HG02798 (cell line): Measurements from ENCODE around the gene SPTB.

Experiments
- ATAC-seq: cut with Tn5 transposase; IDR thresholded peaks from one replicate; pipeline ENCODE4 v1.9.1; 2021; ENCODE audit warnings: mild to moderate bottlenecking; ENCODE audit not compliant: unreplicated experiment, poor library complexity

SPTB gene

DNA sequence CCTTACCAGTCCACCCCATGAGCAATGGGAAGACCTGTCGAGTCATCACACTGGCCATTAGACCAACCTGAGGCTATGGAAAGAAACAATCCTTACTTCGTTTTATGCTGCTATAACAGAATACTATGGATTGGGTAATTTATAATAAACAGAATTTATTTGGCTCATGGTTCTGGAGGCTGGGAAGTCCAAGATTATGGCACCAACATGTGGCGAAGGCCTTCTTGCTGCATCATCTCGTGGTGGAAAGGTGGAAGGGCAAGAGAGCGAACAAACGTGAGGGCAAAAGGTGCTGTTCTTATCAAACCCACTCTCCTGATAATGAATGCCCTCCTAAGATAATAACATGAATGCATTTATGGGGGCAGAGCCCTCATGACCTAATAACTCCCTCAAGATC is 9.6 kb upstream of the SPTB start:
- no peak for ATAC-seq

DNA sequence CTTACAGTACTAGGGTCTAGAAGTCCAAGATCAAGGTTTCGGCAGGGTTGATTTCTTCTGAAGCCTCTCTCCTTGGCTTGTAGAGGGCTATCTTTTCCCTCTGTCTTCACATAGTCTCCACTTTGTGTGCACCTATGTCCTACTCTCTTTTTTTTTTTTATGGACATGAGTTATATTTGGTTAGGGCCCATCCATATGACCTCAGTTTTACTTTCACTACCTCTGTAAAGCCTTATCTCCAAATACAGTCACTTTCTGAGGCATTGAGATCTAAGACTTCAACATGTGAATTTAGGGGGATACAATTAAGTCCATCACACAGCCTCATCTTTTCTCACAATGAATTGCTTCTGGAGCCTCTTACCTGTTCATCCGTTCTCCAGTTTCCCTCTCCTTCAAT is 5.9 kb upstream of the SPTB start:
- no peak for ATAC-seq

DNA sequence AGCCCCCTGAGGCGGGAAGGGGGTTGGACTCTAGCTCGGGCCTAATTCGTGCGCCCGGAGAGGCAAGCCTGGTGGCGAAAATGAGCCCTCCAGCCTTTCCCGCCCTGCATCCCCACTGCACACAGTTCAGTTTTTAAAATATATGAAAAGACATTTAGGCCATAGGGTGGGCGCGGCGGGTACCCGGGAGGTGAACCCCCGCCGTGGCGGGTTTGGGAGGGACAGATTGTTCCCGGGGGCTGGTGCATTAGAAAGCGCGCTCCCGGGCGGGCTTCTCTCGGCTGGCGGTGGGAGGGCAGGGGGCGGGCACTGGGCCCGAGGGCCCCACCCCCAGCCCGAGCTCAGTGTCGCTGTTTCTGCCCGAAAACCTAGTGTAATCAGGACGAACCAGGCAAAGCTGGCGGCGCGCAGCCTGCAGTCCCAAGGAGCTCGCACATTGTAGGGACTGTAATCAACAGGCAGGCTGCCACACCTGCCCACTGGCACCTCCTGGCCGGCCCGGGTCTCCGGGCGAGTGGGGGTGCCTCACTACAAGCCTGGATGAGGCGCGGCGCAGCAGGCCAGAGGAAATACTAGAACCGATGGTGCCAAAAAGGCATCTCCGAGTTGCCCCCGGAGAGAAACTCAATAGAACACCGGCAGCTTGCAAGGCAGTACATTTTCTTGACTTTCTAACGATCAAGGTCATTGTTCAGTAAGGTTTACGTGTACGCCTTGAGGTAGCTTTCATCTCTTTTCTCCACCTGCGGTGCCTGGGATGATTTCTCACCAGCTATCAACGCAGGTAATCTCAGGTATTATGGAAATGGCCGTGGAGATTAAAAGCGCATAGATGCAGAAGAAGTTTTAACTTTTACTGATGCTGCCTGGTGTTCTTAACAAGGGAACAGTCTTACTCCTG is 764 bp upstream of the SPTB start:
- peak; percentile 55 for ATAC-seq

- ATAC-seq = no peak
Observed at GRCh38 chr14:64878837-64879634, 671 bp downstream of the SPTB start.

GRCh38 chr14:64877846-64878245 is 1.9 kb downstream of the SPTB start:
- ATAC-seq = no peak

- no peak for ATAC-seq
Observed at GRCh38 chr14:64875350-64875749, 4.4 kb downstream of the SPTB start.

DNA sequence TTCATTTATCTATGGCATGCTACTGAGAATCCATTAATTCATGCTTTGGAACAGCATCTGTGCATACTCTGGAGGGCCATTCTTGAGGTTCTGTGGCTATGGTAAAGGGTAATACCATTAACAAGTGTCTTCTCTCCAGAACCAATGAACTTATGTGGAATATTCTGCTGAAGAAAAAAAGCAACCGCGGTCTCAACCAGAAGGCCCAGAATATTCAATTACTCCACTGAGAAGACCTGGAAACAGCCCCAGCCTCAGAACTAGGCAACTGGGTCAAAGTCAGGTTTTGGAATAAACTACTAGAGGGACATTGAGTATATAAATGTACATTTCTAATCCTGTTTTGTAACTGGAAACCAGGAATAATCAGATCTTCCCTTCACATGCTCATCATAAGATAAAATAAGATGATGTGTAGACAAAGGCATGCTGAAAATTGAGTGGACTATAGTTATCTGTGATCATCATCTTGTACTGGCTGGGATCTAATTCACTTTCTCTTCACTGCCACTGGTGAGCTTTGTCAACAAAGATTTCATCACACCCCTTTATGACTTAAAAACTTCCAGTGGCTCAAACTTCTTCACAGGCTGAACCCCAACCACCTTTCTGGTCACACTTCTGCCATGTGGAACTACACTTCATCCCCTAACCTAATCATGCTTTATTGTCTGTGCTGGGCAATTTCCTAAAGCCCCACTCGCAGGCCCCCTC is 6.0 kb downstream of the SPTB start:
- no peak for ATAC-seq

- no peak for ATAC-seq
Observed at GRCh38 chr14:64871344-64871743, 8.4 kb downstream of the SPTB start.

DNA sequence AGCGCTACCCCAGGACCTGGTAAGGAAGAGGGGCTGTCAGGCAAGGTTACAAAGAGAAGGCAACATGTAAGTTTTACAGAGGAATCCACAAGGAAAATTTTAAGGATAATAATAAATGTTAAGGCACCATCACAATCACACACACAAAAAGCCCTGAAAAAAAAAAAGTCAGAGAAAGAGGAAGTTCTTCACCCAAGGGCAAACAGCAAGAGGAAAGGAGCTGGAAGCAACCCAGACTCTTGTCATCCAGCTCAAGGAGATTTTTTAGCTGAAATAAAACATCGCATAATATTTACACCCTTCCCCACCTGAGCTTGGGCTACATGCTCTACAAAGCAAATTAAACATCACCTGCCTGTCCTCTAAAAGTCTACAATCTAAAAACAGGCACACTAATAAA is 9.5 kb downstream of the SPTB start:
- no peak for ATAC-seq

- no peak for ATAC-seq
Observed at GRCh38 chr14:64868841-64869240, 10.9 kb downstream of the SPTB start.

DNA sequence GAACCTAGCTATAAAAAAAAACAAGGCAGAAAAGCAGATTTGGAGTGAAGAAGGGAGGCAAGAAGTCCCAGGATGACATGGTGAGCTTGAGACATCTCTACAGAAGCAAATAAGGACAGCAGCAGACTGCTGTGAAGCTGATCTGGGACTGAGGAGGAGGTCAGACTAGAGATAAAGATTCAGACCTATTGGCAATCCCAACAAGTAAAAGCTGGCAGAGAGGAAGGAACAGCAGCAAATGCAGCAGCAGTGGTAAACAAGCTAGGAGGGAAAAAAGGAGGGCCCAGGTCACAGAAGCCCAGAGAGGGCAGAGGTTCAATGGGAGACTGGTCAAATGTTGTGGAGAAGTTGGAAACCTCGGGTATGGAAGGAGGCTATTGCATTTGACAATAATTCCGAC is 11.3 kb downstream of the SPTB start:
- no peak for ATAC-seq

DNA sequence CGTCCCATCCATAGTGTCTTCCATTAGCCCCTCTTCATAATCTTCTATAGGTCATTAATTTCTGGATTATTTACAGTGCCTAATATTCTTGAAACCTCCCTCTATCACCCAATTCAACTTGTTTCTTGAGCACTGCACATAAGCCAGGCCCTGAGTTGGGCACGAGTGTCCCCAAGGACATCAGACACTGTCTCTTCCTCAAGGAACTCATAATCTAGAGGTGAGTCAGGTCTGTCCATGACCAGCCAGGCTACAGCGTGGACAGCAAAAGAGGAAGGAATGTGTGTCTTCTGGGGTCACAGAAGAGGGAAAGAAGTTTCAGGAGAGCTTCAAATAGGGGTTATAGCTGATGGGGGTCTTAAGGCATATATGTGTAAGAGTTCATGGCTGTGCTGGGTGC is 12.5 kb downstream of the SPTB start:
- ATAC-seq = no peak

- no peak for ATAC-seq
Observed at GRCh38 chr14:64865992-64866391, 13.7 kb downstream of the SPTB start.

DNA sequence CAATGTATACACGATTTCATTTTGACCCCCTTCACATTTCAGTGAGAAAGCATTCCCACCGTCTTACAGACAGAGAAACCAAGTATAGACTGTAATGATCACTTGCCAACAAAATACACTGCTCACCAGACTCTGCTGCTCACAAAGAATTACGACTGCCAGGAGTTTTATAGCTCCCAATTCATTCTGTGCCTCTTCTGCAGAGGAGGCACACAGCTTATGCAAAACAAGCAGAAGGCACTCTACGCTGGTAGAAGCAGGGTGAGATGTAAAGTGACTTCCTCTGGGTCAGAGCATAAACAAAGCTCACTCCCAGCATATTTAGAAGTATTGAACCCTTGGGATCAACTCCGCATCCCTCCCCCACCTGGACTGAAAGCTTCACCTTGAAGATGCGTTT is 14.6 kb downstream of the SPTB start:
- no peak for ATAC-seq

- no peak for ATAC-seq
Observed at GRCh38 chr14:64864258-64864657, 15.4 kb downstream of the SPTB start.

GRCh38 chr14:64861916-64862315 is 17.8 kb downstream of the SPTB start:
- ATAC-seq = no peak

- ATAC-seq = no peak
Observed at GRCh38 chr14:64860039-64860438, 19.7 kb downstream of the SPTB start.

DNA sequence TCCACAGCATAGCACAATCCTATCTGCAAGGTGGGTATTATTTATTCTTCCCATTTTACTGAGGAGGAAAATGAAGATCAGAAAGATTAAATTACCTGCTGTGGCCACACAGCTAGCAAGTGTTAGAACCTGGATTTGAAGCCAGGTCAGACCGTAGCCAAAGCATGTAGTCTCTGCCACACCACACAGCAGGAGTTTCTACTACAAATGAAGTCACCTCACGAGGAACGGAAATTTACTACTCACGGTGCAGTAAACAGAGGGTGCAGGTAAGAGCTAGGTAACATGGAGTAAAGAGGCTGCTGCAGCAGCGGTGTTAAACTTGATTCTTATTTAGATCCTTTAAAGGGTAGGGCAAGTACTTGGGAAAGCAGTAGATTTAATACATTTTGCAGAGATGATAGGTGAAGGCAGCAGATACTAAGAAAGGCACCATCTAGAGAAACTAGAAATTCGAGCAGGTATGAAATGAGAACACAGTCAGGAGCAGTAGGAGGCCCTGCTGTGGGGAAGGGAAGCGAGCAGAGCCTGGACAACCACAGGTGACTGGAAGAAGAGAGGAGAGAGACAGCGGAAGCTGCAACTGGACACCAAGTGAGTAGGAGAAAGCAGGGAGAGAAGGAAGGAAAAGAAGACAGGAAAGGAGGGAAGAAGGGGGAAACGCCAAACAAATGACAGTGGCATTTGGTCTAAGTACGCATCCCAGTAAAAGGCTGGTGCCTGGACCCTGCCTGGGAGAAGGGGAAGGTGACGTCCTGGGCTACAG is 21.5 kb downstream of the SPTB start:
- ATAC-seq = no peak

DNA sequence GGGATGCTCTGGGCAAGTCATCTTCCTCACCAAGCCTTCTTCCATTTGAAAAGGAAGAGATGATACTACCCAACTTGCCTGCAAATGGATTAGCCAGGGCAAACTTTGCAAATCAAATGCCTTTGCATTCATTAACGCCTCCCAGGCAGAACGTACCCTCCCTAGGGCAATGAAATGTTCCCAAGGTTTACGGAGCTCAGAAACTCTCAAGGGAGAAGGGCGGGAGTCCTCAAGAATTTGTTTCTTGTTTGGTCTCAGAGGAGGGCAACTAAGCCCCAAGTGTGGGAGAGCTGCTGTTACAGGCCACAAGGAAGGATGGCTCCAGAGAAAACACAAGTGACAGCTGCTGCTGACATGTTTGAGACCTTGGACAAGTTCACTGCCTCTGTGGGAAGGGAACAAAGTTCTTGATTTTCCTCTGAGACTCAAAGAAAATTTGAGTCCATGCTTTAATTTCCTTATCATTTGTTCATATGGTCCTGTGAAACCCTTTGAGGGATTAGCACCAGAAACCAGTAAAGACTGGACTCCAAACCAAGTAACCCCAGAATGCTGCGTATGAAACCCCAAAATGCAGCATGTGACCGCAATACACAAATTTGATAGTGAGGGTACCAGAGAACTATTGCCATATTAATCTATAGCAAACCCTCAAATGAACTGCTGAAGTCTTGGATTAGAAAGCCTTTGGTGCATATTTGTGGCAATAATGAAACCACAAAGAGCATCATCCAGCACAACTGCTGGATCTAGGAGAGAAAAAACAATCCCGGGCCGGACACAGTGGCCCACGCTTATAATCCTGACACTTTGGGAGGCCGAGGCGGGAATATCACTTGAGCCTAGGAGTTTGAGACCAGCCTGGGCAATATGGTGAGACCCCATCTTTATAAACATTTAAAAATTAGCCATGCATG is 22.9 kb downstream of the SPTB start:
- ATAC-seq = no peak
